Hepatocyte (in vitro differentiated cells): Measurements from ENCODE around the gene SHROOM3.

ENCODE experiments used
- CTCF ChIP-seq: fragments of 200-600 bp; sonication (generic); IDR thresholded peaks from 2 replicates; pipeline ENCODE4 v1.5.1; 2016; ENCODE audit warnings: antibody characterized with exemption, mild to moderate bottlenecking; ENCODE audit not compliant: poor library complexity
- EZH2 ChIP-seq: fragments of 200-600 bp; sonication (generic); IDR thresholded peaks from 2 replicates; pipeline ENCODE4 v1.6.1; 2016; ENCODE audit warnings: antibody characterized with exemption, mild to moderate bottlenecking, borderline replicate concordance
- EZH2phosphoT487 ChIP-seq: fragments of 200-600 bp; sonication (generic); IDR thresholded peaks from one replicate; pipeline ENCODE4 v1.6.1; 2018; ENCODE audit warnings: antibody characterized with exemption, mild to moderate bottlenecking, low read depth, moderate library complexity; ENCODE audit not compliant: unreplicated experiment, severe bottlenecking

- TF ChIP-seq EZH2phosphoT487: no peak
- TF ChIP-seq CTCF: no peak
- no peak for TF ChIP-seq EZH2
These were observed 103.3 kb downstream of the SHROOM3 start for GRCh38 chr4:76538296-76538695.
